ENCODE results near the gene TMC6.

The TMC6 gene, protein sequence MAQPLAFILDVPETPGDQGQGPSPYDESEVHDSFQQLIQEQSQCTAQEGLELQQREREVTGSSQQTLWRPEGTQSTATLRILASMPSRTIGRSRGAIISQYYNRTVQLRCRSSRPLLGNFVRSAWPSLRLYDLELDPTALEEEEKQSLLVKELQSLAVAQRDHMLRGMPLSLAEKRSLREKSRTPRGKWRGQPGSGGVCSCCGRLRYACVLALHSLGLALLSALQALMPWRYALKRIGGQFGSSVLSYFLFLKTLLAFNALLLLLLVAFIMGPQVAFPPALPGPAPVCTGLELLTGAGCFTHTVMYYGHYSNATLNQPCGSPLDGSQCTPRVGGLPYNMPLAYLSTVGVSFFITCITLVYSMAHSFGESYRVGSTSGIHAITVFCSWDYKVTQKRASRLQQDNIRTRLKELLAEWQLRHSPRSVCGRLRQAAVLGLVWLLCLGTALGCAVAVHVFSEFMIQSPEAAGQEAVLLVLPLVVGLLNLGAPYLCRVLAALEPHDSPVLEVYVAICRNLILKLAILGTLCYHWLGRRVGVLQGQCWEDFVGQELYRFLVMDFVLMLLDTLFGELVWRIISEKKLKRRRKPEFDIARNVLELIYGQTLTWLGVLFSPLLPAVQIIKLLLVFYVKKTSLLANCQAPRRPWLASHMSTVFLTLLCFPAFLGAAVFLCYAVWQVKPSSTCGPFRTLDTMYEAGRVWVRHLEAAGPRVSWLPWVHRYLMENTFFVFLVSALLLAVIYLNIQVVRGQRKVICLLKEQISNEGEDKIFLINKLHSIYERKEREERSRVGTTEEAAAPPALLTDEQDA

DNA sequence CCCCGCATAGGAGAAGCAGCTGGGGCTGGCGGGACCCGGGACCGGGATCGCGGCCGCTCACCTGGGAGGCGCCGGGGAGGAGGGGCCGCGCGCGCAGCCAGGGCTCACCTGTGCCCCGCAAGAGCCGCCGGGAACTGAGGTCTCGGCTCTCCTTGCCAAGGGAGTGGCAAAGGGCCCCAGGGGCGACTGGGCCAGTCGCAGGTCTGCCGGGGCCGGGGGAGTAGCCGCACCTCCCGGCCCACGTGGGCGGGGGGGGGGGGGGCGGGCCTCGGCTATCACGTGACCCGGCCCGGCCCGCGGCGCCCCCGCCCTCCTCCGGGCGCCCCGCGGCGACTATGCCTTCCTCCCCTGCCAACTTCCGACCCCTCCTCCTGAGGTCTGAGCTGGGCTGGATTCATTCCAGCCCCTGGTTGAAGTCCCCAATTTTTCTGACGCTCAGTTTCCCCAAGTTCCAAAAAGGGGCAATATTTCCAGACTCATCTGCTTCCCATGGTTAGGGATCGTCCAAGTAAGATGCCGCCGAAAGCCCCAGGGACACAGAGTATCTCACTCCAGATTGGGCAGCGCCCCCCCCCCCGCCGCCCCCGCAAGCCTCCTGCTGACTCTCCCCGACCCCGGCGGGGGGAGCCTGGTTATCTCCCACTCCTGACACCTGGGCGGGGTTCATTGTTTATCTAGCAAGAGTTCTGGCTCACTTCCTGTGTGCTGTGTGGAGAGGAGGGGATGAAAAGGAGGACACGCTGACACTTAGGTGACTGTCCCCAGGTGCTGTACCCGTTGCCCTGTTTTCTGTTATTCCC lies at the start of gene TMC6:
Gene TMC6, minus strand, starts transcription at position 205 of the 800 bp plus-strand sequence. CDS start 1,923 bp downstream, outside the sequence.
- in situ Hi-C loops (cut with MboI; ENCODE audit: low sequenced_read_pairs, unreplicated experiment): no loop called here
- TF ChIP-seq, protein P1, sequence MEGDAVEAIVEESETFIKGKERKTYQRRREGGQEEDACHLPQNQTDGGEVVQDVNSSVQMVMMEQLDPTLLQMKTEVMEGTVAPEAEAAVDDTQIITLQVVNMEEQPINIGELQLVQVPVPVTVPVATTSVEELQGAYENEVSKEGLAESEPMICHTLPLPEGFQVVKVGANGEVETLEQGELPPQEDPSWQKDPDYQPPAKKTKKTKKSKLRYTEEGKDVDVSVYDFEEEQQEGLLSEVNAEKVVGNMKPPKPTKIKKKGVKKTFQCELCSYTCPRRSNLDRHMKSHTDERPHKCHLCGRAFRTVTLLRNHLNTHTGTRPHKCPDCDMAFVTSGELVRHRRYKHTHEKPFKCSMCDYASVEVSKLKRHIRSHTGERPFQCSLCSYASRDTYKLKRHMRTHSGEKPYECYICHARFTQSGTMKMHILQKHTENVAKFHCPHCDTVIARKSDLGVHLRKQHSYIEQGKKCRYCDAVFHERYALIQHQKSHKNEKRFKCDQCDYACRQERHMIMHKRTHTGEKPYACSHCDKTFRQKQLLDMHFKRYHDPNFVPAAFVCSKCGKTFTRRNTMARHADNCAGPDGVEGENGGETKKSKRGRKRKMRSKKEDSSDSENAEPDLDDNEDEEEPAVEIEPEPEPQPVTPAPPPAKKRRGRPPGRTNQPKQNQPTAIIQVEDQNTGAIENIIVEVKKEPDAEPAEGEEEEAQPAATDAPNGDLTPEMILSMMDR (IDR thresholded peaks at IDR 0.05; ENCODE audit: borderline replicate concordance, control extremely low read depth, extremely low read depth, insufficient read depth, missing control alignments): no peak
- peak; percentile 89 for DNase-seq (ENCODE audit: low spot score)

DNA sequence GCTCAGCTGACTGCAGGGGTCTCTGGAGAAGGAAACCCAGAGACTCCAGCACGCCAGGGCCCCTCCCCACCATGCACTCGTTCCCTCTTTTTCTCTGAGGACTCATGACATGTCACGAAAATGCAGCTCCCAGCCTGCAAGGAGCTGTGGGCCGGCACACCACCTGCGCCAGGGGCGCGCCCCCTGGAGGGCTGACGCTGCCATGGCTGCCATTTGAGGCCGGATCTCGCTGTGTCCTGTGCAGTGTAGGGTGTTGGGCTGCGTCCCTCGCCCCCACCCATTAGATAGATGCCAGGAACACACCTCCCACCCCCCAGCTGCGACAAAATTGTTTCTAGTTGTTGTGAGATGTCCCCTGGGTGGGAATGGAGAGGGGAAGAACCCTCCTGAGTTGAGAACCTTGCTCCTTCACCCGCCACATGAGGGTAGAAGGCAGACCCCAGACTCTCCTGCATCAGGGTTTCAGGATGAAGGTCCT lies 48.0 kb upstream of the TMC6 start:
- TF ChIP-seq, protein P1 (IDR thresholded peaks at IDR 0.05; ENCODE audit: borderline replicate concordance, control extremely low read depth, extremely low read depth, insufficient read depth, missing control alignments): peak; percentile 96
- in situ Hi-C loops (cut with MboI; ENCODE audit: low sequenced_read_pairs, unreplicated experiment): no loop called here
- DNase-seq (ENCODE audit: low spot score): peak; percentile 82

DNA sequence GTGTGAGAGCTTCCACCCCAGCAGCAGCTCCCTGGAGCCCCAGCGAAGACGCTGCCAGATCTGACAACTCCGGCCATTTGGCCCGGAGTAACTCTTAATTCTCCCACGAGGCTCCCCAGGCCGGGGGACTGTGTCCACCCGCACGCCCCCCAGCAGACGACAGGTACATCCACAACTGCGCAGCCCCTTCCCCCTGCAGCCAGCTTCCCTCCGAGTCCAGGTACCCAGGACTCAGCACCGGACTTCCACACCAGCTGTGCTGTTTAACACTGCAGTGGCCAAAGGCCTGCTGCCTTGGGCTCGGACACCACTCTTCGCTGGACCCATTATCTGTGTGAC lies 47.1 kb upstream of the TMC6 start:
- TF ChIP-seq, protein P1 (IDR thresholded peaks at IDR 0.05; ENCODE audit: borderline replicate concordance, control extremely low read depth, extremely low read depth, insufficient read depth, missing control alignments): no peak
- in situ Hi-C loops (cut with MboI; ENCODE audit: low sequenced_read_pairs, unreplicated experiment): no loop called here
- DNase-seq (ENCODE audit: low spot score): no peak

DNA sequence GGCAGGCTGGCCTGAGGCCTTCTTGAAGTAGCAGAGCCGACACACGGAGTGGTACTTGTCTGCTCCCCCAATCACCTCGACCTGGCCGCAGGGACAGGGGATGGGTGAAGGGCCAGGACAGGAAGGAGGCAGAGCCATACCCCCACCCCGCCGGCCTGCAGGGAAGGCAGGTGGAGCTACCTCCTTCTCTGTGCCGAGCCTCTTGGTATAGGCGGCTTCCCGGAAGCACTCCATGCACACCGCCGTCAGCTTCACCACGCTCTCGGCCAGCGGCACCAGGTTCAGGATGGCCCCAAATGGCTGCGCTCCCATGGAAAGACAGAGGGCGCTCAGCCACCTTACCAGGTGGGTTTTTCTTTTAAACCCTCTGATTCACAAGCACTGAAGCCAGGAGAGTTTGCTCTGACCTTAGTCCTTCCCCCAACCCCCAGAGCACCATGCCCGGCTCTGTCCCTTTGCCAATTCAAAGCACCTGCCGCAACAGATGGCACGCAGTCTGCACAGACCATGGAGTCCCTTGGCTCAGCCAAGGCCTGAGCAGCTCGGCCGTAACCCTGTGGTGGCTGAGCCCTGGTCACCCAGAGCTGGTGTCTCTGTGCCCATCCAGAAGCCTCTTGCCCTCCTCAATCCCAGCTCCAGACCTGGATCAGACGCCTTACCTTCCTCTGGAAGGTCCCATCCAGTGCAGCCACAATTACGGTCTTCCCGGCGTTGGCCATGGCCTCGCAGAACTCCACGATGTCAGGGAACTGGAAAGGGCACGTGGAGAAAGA lies 46.5 kb upstream of the TMC6 start:
- TF ChIP-seq, protein P1 (IDR thresholded peaks at IDR 0.05; ENCODE audit: borderline replicate concordance, control extremely low read depth, extremely low read depth, insufficient read depth, missing control alignments): peak; percentile 19
- in situ Hi-C loops (cut with MboI; ENCODE audit: low sequenced_read_pairs, unreplicated experiment): no loop called here
- no peak for DNase-seq (ENCODE audit: low spot score)

DNA sequence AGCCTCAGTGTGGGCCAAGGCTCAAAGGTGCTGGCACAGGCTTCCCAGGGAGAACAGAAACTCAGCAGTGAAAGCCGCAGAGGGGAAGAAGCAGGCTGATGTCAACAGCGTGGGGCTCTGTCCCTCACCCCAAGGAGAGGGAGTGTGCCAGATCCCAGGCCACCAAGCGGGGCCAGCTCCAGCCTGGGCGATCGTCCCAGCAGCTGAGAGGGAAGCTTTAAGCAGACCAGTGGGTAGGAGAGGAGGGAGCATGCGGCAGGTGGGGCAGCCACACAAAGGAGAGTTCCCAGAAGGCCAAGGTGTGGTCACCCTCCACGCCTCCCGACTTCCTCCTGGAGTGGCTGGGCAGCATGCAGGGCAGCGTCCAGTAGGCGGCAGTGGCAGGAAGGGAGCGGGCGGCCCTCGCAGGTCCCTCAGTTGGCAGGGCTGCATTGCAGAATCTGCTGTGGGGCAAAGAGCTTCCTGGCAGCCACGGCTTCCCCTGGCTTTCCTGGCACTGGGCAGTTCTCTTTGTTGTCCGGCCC lies 45.9 kb upstream of the TMC6 start:
- TF ChIP-seq, protein P1 (IDR thresholded peaks at IDR 0.05; ENCODE audit: borderline replicate concordance, control extremely low read depth, extremely low read depth, insufficient read depth, missing control alignments): peak; percentile 35
- peak; percentile 45 for DNase-seq (ENCODE audit: low spot score)
- in situ Hi-C loops (cut with MboI; ENCODE audit: low sequenced_read_pairs, unreplicated experiment): no loop called here

Data from GM13976 (cell line).